HCEC 1CT (cell line): ENCODE results near the gene IL17RD.

Experiments used
- DNase-seq: peaks from one replicate; pipeline ENCODE4 v3.0.0-alpha.2; 2017

IL17RD gene

GRCh38 chr3:57164657-57165573, at the start of gene IL17RD:
Gene IL17RD, minus strand, starts transcription at chr3:57165353. Its CDS starts 67 bp downstream, at chr3:57165286.
- peak; percentile 59 for DNase-seq

- no peak for DNase-seq
Observed at GRCh38 chr3:57206423-57206822, 41.3 kb upstream of the IL17RD start.

GRCh38 chr3:57199895-57200297, 34.7 kb upstream of the IL17RD start, which contains the start of gene HESX1:
Gene HESX1, minus strand, starts transcription at chr3:57199978. Its CDS starts 60 bp downstream, at chr3:57199918.
- DNase-seq = no peak

GRCh38 chr3:57194641-57195040, 29.5 kb upstream of the IL17RD start:
- DNase-seq = no peak

- no peak for DNase-seq
Observed at GRCh38 chr3:57192028-57192427, 26.9 kb upstream of the IL17RD start.

- no peak for DNase-seq
Observed at GRCh38 chr3:57184526-57184925, 19.4 kb upstream of the IL17RD start.

DNA sequence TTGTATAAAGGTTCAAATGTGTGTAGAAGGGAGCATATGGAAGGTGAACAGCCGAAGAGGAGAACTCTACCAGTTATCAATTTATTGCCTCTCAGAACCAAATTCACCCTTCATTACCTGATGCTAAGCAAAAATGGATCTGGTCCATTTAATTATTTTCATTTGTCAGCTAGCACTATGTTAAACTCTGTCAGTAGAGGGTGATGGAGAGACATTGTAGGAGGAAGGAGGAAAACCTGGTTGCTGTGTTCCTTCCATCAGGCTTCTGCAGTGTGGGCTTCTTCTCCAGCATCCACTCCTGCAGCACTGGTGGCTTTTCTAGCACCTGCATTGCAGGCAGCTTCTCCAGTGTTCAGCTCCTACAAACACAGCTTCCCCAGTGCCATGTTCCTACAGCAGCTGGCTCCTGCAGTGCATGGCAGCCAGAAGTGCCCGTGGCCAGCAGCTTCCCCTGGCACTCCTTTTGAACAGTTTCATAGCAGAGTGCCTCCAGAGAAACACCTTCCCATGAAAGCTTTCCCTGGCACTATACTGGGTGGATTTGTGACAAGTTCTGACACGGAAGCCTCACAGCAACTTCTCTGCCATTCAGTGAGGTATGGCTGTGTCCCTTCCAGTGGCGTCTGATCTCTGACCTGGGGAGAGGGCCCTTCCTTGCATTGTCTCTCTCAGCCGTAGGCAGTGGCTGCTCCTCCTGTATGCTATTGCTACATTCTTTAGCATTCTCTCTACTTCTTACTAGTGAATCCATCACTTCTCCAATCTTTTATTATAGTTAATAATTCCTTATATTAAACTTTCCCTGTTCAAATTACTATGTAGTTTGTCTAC, 14.6 kb upstream of the IL17RD start:
- DNase-seq = peak; percentile 12

DNA sequence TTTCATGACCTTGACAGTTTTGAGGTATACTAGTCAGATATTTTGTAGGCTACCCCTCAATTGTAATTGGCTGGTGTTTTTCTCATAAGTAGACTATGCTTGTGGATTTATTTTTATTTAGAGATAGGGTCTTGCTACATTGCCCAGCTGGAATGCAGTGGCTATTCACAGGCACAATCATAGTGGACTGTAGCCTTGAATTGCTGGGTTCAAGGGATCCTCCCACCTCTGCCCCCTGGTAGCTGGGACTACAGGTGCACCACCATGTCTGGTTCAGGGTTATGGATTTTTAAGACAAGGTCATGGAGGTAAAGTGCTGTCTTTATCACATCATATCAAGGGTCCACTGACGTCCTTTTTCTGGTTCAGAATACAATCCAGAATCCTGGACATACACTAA, 10.9 kb upstream of the IL17RD start:
- DNase-seq = no peak

DNA sequence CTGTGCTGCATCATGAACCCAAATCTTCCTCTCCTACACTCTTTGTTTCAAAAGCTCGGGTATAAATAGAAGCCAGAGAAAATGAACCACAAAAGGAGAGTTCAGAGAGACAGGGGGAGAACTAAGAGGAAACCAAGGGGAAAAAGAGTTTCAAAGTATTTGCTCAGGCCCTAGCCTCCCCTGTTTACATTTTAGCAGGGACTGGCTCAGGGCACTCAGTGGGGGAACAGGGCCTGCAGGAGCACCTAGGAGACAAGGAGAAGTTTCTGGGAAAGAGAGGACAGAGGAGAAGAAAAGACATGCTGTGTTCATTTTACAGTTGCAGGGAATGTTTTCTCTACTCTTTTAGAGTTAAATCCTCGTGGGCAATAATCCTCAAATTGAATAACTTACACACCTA, 8.5 kb upstream of the IL17RD start:
- DNase-seq = no peak

- DNase-seq = no peak
Observed at GRCh38 chr3:57170946-57171345, 5.8 kb upstream of the IL17RD start.

DNA sequence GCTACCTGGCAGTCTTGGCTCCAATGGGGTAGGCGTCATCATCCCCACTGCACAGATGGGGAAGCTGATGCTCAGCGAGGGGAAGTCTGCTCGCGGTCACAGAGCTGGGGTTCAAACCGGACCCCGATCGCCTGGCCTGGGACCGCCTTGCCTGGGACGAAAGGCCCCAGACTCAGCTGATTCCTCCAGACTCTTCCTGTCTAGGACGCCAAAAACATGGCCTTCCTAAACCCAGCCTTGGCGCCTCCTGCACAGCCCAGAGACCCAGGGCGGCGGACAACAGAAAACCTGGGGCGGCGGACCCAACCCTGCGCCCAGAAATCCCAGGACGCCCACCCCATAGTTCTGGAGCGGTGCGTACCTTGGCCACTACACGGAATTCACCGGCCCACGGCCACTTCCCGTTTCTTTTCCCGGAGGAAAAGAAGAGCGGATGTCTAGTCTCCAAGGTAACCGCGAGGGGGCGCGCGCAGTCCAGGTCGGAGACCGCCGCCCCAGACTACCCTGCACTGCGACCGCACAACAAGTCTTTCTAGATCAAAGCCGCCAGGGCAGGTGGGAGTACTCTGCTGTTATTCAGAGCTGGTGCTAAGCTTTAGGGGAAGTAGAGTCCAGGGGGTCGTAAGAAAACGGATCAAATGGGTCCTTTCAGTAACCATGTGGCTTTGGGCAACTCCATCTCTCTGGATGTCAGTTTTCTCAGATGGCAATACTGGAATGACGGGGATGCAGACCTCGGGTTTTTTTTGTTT, 4.9 kb upstream of the IL17RD start:
- peak; percentile 56 for DNase-seq

GRCh38 chr3:57169108-57169507, 4.0 kb upstream of the IL17RD start:
- DNase-seq = no peak

- no peak for DNase-seq
Observed at GRCh38 chr3:57168151-57168550, 3.0 kb upstream of the IL17RD start.

GRCh38 chr3:57166660-57167059, 1.5 kb upstream of the IL17RD start:
- no peak for DNase-seq

DNA sequence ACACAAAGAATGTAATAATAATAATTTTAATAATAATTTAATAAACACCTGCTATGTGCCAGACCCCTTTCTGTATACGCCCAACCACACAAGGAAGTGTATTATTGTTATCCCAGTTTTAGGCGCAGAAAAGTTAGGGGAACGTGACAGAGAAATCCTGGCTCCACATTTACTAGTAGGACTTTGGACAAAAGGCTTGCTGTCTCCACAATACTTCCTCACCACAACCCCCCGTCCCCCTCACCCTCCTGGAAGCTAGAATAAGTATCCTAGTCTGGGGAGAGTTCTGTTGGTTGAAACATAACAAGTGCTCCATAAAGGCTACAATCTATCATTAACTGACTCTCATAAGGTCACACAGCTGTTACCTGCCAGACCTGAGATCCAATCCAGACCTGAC, 488 bp upstream of the IL17RD start:
- no peak for DNase-seq

DNA sequence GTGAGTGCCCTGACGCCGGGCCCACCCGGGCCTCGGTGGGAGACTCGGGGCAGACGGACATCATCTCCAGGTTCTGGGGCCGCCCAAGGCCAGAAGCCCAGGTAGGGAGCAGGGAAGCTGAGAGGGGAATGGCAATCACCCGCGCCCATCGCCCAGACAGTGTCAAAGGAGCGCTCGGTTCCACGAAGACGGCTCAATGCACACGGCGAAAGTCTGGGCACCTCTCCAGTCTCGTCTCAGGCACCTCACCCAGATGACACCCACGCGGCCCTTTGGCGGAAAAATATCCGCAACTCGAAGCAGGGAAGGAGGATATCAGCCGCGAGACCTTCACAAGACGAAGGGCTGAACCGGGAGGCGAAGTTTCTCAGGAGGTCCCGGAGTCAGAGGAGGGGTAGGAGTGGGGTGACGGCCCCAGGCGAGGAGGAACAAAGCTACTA, 916 bp downstream of the IL17RD start:
- no peak for DNase-seq

DNA sequence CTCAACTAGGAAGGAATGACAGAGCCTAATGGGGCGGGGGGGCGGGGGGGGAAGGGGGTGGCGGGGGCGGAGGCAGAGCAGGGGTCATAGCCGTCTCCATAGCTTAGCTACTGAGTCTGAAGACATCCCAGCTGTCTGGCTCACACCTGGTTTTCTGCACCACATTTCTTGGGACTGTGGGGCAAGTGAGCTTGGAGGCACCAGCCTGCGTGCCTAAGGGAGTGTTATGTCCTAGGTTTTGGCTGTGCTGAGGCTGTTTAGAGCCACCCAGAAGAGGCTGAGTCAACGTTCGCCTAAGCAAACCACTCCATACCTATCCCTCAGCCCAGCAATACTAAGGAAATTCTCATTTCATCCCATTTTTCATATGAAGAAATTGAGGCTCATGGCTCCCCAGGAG, 1.4 kb downstream of the IL17RD start:
- DNase-seq = no peak

- no peak for DNase-seq
Observed at GRCh38 chr3:57161915-57162314, 3.2 kb downstream of the IL17RD start.

DNA sequence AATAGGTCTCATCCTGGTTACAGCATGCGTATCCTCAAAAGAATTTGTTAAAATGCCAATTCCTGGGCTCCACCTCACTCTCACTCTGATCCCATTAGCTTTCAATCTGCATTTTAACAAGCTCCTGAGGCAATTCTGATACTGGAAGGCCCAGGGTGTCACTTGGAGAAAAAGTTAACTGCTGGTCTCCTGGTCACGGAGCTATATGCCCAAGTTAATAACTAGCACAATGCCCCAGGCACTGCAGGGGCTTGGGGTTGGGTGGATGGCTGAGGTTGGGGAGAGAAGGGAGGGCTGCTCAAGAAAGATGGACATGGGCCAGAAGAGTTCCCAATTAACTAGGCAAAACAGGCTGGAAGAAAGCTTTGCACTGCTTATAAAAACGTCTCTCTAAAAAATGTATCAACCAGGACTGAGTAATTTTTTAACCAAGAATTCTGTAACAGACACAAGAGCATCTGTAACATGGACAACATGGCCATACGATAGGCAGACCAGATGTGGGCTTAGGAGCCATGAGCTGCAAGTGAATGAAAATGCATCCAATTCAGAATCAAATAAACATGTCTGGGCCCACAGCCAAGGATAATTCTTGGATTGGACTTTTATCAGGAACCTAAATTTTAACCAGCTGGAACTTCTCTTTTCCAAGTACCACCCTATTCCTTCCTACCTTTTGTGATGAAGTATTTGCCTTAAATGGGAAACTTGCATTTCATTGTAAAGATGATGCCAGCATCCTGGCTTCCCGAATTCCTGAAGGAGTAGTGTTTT, 4.2 kb downstream of the IL17RD start:
- no peak for DNase-seq

DNA sequence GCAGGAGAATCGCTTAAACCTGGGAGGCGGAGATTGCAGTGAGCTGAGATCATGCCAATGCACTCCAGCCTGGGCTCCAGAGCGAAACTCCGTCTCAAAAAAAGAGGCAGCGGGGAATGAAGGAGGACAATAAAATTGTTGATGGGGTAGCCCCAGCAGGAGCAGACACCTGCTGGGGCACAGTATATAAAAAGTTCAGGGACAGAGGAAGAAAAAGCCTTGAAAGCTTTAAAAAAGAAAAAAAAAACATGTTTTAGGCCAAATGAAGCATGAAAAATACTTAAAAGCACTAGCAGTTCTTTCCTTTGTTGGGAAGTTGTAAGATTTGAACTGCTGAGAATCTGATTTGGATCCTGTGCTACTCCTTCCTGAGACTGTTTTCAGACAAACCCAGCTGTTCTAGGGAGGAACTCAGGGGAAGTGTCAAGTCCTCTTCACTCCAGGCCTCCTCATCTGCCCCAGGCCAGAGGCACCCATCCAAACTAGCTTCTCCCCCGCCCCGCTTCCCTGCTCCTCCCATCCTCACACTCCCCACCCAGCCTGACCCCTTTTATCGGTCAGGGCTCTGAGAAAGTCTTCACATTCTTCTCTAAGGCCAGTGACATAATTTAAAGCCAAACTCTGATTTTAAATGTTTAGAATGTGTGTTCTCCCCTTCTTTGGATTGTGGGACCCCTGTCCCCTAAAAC, 4.9 kb downstream of the IL17RD start:
- DNase-seq = no peak
